GM12874 (cell line): ENCODE measurements around the gene PLCB2.

Source experiments
- TF ChIP-seq, protein P1 (sequence below): IDR thresholded peaks from 2 replicates; pipeline ENCODE4 v1.5.1; 2011; ENCODE audit warnings: low read depth, mild to moderate bottlenecking, control low read depth, low read length, moderate library complexity; ENCODE audit not compliant: insufficient read depth

PLCB2 gene

DNA sequence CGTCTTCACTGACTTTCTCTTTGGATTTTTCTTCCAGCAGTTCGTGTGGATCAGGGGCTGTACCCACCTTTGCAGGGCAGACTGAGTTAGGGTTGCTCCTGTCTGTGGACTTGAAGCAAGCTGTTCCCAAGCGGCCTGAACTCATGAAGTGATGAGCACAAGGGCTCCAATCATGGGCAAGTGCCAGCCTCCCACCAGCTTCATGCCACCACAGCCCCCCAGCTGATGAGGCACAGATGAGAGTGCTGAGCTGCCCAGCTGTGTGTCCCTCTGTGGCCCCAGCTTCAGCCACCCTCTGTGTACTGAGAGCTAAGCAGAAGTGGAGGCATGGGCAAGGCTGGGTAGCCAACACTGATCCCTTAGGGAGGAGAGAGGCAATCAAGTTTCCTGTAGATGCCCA is 3.3 kb upstream of the PLCB2 start:
- TF ChIP-seq, protein P1, sequence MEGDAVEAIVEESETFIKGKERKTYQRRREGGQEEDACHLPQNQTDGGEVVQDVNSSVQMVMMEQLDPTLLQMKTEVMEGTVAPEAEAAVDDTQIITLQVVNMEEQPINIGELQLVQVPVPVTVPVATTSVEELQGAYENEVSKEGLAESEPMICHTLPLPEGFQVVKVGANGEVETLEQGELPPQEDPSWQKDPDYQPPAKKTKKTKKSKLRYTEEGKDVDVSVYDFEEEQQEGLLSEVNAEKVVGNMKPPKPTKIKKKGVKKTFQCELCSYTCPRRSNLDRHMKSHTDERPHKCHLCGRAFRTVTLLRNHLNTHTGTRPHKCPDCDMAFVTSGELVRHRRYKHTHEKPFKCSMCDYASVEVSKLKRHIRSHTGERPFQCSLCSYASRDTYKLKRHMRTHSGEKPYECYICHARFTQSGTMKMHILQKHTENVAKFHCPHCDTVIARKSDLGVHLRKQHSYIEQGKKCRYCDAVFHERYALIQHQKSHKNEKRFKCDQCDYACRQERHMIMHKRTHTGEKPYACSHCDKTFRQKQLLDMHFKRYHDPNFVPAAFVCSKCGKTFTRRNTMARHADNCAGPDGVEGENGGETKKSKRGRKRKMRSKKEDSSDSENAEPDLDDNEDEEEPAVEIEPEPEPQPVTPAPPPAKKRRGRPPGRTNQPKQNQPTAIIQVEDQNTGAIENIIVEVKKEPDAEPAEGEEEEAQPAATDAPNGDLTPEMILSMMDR: no peak

DNA sequence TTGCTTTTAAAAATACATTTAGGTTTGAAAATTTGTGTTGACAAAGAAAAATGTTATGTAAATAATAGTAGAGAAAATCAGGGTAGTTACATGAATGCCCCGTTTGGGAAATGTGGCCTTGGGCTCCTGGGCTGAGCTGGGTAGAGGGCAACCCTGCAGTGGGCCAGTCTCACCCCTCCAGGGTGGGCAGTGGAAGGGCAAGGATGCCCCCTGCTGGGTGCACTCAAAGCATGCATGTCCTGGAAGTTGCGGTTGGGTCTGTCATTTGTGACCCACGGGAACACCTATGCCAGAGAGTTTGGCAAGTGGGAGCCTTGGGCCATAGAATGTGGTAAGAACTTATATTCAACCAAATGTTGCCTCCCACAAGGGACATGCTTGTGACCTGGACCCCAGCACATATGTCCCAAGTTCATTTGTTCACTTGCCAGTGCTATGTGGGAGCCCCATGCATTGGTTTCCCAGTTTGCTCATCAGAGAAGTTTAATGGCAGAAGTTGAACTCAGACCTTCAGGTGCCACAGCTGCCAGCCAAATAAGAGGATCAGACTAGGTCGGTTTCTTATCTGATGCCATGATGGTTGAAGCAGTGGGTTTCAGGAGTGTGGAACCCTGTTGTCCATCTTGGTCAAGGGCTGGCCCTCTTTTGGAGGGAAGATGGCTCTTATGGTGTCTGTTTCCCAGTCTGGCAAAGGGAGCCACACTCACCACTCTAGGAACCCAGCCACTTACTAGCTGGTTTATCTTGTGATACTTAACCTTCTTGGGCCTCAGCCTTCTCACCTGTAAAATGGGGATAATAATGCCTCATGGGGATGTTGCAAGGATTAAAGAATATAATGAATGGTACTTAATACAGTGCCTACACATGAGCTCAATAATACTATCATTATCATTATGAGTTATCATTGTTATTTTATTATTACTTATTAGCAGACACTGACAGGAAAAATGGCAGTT is 2.5 kb upstream of the PLCB2 start:
- TF ChIP-seq, protein P1: peak; percentile 85

DNA sequence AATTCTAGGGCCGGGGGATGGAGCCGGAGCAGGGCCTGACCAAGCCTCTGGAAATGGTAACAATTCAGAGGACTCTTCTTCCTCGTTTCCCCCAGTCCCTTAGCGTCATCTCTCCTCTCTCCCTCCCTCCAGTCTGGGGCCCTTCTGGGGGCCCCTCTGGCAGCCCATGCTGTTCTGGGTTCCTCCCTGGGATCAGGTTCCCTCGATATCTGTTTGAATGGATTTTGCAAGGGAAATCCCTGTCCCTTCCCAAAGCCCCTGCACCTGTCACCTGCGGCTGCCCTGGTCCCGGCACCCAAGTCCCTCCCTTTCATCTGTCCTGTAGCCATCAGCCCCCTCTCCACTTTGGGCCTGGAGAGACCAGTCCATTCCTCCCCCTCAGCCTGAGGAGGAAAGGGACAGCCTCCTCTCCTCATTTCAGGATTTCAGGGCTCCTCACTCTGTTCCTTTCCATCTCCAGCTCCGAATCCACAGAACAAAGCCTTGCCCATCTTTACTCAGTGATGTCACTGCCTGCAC is 1.7 kb upstream of the PLCB2 start:
- TF ChIP-seq, protein P1: no peak

DNA sequence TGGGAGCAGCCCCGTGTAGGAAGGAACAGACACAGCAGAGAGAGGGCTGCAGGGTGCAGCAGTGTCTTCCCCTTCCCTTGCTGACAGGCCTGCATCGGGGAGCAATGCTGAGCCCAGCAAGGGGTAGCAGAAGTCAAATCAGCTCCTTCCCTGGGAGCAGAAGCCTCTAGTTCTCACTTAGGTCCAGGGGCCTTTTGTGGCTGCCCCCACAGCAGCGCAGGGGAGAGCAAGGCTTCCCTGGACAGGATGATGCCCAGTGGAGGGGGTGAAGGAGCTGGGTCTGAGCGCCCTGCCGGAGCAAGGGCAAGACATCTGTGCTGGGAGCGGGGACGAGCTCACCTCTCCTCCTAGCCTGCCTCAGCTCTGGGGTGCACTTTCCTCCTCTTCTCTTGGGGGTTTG is 827 bp downstream of the PLCB2 start:
- TF ChIP-seq, protein P1: no peak

DNA sequence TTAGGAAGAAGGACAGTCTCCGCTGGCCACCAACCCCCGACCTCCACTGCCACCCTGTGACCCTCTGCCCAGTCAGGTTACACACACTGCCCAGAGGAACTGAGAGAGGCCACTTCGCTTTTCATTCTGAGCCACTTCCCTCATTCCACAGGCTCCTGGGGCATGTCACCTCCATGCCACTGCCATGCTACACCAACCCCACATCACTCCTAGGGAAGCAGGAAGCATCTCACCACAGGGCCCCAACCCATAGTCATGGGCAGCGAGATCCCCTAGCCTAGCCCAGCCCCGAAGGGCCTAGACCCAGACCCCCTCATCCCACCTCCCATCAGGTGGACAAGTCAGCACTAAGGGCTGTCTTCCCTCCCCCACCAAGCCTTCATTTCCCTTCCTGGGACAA is 1.4 kb downstream of the PLCB2 start:
- TF ChIP-seq, protein P1: no peak

DNA sequence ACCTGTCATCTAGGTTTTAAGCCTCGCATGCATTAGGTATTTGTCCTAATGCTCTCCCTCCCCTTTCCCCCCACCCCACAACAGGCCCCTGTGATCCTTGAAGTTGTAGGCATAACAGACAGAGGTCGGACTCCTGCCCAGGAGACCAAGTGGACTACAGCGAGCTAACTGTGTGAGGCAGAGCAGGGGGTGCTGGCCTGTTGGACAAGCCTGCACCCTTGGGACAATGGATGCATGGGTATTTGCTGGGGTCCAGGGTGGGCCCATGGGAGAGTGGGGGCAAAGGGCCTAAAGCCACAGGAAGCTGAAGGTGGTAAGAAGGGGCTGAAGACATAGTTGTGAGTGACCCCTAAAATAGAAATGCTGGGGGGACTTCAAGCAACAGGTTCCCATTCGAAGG is 2.5 kb downstream of the PLCB2 start:
- TF ChIP-seq, protein P1: no peak

DNA sequence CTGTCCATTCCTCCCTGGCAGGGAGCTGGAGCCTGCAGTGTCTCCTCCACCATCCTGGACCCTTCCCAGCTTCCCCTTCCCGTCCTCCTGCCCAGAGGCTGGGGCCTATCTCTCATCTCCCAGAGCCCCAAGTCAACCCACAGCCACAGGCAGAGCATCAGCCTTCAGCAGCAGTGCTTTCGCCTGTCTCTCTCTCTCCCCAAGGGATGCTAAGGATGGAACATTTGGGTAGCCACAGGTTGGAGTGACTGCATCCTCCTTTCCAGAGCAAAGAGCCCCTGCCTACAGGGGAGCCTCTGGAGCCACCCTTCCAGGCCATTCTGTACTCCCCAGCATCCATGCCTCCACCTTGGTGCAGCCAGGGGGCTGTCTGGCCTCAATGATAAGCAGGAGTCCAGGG is 4.2 kb downstream of the PLCB2 start:
- TF ChIP-seq, protein P1: no peak
